Measurements from ENCODE around the gene SLC22A7. TPM values are rescaled to one million over a fixed set of nuclear protein-coding genes. Genes with fewer than 3 reads are reported as not detected.

Gene SLC22A7
- total and polyA plus RNA-seq, 2 donors (not counting 1 experiment from before 2014, with no cell fraction given): not detected

DNA sequence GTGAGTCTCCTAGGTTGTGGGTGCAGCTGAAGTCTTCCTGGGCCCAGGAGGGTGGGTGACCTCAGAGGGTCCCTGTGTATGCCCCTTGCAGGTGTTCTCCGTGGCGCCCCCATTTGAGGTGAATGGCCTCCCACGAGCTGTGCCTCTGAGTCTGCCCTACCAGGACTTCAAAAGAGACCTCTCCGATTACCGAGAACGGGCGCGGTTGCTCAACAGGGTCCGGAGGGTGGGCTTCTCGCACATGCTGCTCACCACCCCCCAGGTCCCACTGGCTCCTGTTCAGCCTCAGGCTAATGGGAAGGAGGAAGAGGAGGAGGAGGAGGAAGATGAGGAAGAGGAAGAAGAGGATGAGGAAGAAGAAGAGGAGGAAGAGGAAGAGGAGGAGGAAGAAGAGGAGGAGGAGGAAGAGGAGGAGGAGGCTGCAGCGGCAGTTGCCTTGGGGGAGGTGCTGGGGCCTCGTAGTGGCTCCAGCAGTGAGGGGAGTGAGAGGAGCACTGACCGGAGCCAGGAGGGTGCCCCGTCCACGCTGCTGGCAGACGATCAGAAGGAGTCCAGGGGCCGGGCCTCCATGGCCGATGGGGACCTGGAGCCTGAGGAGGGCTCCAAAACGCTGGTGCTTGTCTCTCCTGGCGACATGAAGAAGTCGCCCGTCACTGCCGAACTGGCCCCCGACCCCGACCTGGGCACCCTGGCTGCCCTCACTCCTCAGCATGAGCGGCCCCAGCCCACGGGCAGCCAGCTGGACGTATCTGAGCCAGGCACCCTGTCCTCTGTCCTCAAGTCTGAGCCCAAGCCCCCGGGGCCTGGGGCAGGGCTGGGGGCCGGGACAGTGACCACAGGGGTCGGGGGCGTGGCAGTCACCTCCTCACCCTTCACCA is 15.2 kb upstream of the SLC22A7 start:
- H3K4me3 ChIP-seq (ENCODE audit: control extremely low read depth in 1 of 5, extremely low read depth in 1 of 5, insufficient read depth in 1 of 5, low read depth in 2 of 5, low read length in 4 of 5): no peak overlapping the region
- CTCF ChIA-PET: interaction anchor here (1.1 kb wide), 1 partner anchor 115 kb away, joined by 3 read pairs; no protein-coding TSS in a partner anchor
- POLR2A ChIA-PET: no interaction called here
- H3K4me1 Mint-ChIP-seq: peaks cover 5% of the 10 kb centered on the region
- H3K27me3 ChIP-seq (replicated peaks in 1 of 4; ENCODE audit: control extremely low read depth in 1 of 4, control insufficient read depth in 3 of 4, insufficient read depth in 4 of 4, low read length in 3 of 4): peaks cover 0 to 29% (median 11%) of the 10 kb centered on the region in 4 experiments
- no peaks in the 10 kb centered on the region for H3K9me3 ChIP-seq (ENCODE audit: control extremely low read depth in 1 of 3, control insufficient read depth in 2 of 3, insufficient read depth in 1 of 3, low read length in 2 of 3)
- no peaks in the 10 kb centered on the region for H3K36me3 ChIP-seq (replicated peaks in 1 of 2; ENCODE audit: control extremely low read depth in 1 of 2, control insufficient read depth in 1 of 2, extremely low read depth in 1 of 2, insufficient read depth in 2 of 2, low read length in 1 of 2)
- no peak for DNase-seq
- H2AFZ ChIP-seq (ENCODE audit: insufficient read depth, low read depth, low read length, poor library complexity, severe bottlenecking): no peak overlapping the region
- ATAC-seq (ENCODE audit: low read depth): no peak
- no peak for TF ChIP-seq EZH2 (IDR thresholded peaks at IDR 0.05; ENCODE audit: borderline replicate concordance, insufficient read depth, low read depth, low read length, poor library complexity, severe bottlenecking)
- TF ChIP-seq, protein P1, sequence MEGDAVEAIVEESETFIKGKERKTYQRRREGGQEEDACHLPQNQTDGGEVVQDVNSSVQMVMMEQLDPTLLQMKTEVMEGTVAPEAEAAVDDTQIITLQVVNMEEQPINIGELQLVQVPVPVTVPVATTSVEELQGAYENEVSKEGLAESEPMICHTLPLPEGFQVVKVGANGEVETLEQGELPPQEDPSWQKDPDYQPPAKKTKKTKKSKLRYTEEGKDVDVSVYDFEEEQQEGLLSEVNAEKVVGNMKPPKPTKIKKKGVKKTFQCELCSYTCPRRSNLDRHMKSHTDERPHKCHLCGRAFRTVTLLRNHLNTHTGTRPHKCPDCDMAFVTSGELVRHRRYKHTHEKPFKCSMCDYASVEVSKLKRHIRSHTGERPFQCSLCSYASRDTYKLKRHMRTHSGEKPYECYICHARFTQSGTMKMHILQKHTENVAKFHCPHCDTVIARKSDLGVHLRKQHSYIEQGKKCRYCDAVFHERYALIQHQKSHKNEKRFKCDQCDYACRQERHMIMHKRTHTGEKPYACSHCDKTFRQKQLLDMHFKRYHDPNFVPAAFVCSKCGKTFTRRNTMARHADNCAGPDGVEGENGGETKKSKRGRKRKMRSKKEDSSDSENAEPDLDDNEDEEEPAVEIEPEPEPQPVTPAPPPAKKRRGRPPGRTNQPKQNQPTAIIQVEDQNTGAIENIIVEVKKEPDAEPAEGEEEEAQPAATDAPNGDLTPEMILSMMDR (IDR thresholded peaks at IDR 0.05): no peak
- H3K27me3 Mint-ChIP-seq: peaks cover 44% of the 10 kb centered on the region
- no peak overlapping the region for H3K4me2 ChIP-seq (replicated peaks; ENCODE audit: low read depth, low read length, poor library complexity, severe bottlenecking)
- no peaks in the 10 kb centered on the region for H4K20me1 ChIP-seq (ENCODE audit: control insufficient read depth, insufficient read depth, low read length, poor library complexity, severe bottlenecking)
- no peak overlapping the region for H3K9ac ChIP-seq (ENCODE audit: low read length)
- intact Hi-C loops (cut with micrococcal nuclease): no loop called here
- no peak overlapping the region for H3K27ac Mint-ChIP-seq
- H3K79me2 ChIP-seq (ENCODE audit: control insufficient read depth, insufficient read depth, low read length): no peaks in the 10 kb centered on the region
- no peak overlapping the region for H3K27ac ChIP-seq (ENCODE audit: low read length in 2 of 2)
- H3K4me3 Mint-ChIP-seq: no peak overlapping the region
- H3K9me3 Mint-ChIP-seq (ENCODE audit: insufficient read depth): no peaks in the 10 kb centered on the region
- WGBS (ENCODE audit: insufficient coverage): 85% methylated on average over 26 of the region's 32 CpGs
- H3K4me1 ChIP-seq (ENCODE audit: control insufficient read depth in 2 of 2, insufficient read depth in 2 of 2, low read length in 2 of 2): no peaks in the 10 kb centered on the region

DNA sequence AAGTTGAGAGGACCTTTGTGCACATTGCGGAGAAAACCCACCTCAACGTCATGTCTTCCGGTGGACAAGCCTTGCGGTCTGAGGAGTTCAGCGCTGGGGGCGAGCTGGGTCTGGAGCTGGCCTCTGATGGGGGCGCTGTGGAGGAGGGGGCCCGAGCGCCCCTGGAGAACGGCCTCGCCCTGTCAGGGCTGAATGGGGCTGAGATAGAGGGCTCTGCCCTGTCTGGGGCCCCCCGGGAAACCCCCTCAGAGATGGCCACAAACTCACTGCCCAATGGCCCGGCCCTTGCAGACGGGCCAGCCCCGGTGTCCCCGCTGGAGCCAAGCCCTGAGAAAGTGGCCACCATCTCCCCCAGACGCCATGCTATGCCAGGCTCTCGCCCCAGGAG is 14.6 kb upstream of the SLC22A7 start:
- no peaks in the 10 kb centered on the region for H4K20me1 ChIP-seq (ENCODE audit: control insufficient read depth, insufficient read depth, low read length, poor library complexity, severe bottlenecking)
- Mint-ChIP-seq H3K27ac (no peak overlapping the region), H3K9me3 (ENCODE audit: insufficient read depth) (no peaks in the 10 kb centered on the region), H3K27me3 (peaks cover 42% of the 10 kb centered on the region), H3K4me3 (no peak overlapping the region), H3K4me1 (peaks cover 5% of the 10 kb centered on the region)
- no peak overlapping the region for H3K9ac ChIP-seq (ENCODE audit: low read length)
- ATAC-seq (ENCODE audit: low read depth): no peak
- no peaks in the 10 kb centered on the region for H3K9me3 ChIP-seq (ENCODE audit: control extremely low read depth in 1 of 3, control insufficient read depth in 2 of 3, insufficient read depth in 1 of 3, low read length in 2 of 3)
- CTCF ChIA-PET: no interaction called here
- no peak overlapping the region for H3K27ac ChIP-seq (ENCODE audit: low read length in 2 of 2)
- H3K27me3 ChIP-seq (replicated peaks in 1 of 4; ENCODE audit: control extremely low read depth in 1 of 4, control insufficient read depth in 3 of 4, insufficient read depth in 4 of 4, low read length in 3 of 4): peaks cover 0 to 28% (median 11%) of the 10 kb centered on the region in 4 experiments
- H3K4me3 ChIP-seq (ENCODE audit: control extremely low read depth in 1 of 5, extremely low read depth in 1 of 5, insufficient read depth in 1 of 5, low read depth in 2 of 5, low read length in 4 of 5): no peak overlapping the region
- TF ChIP-seq EZH2 (IDR thresholded peaks at IDR 0.05; ENCODE audit: borderline replicate concordance, insufficient read depth, low read depth, low read length, poor library complexity, severe bottlenecking): no peak
- TF ChIP-seq, protein P1 (IDR thresholded peaks at IDR 0.05): no peak
- POLR2A ChIA-PET: no interaction called here
- 95% methylated on average over 15 of the region's 18 CpGs for WGBS (ENCODE audit: insufficient coverage)
- DNase-seq: no peak
- no peaks in the 10 kb centered on the region for H3K4me1 ChIP-seq (ENCODE audit: control insufficient read depth in 2 of 2, insufficient read depth in 2 of 2, low read length in 2 of 2)
- no peak overlapping the region for H2AFZ ChIP-seq (ENCODE audit: insufficient read depth, low read depth, low read length, poor library complexity, severe bottlenecking)
- H3K36me3 ChIP-seq (replicated peaks in 1 of 2; ENCODE audit: control extremely low read depth in 1 of 2, control insufficient read depth in 1 of 2, extremely low read depth in 1 of 2, insufficient read depth in 2 of 2, low read length in 1 of 2): no peaks in the 10 kb centered on the region
- no peaks in the 10 kb centered on the region for H3K79me2 ChIP-seq (ENCODE audit: control insufficient read depth, insufficient read depth, low read length)
- H3K4me2 ChIP-seq (replicated peaks; ENCODE audit: low read depth, low read length, poor library complexity, severe bottlenecking): no peak overlapping the region
- intact Hi-C loops (cut with micrococcal nuclease): no loop called here

Measured in B cell (primary cell).